ENCODE data around the gene AK8. TPM values are rescaled to one million over a fixed set of nuclear protein-coding genes. Genes with fewer than 3 reads are reported as not detected.
"Not testable (repeated sequence)": the region's sequence is repeated elsewhere in the genome, so short reads cannot be mapped to it uniquely, and the experiment has no call there.

Gene AK8
- total and polyA plus RNA-seq, 4 donors = 0.07 to 0.26 (median 0.11) TPM

GRCh38 chr9:132774886-132775285 lies 103.2 kb downstream of the AK8 start:
- Histone ChIP-seq H3K27ac (ENCODE audit: low read depth in 1 of 2, low read length in 2 of 2) (no peak overlapping the region), H3K4me1 (ENCODE audit: control insufficient read depth in 4 of 4, insufficient read depth in 4 of 4, low read length in 3 of 4) (peaks cover 0 to 6% (median 3%) of the 10 kb centered on the region in 4 donors), H3K36me3 (ENCODE audit: control insufficient read depth in 4 of 4, insufficient read depth in 3 of 4, low read depth in 1 of 4, low read length in 3 of 4) (no peaks in the 10 kb centered on the region), H3K4me3 (ENCODE audit: low read depth in 1 of 3, low read length in 3 of 3) (no peak overlapping the region), H3K9ac (ENCODE audit: low read depth in 1 of 2, low read length in 2 of 2) (no peak overlapping the region), H3K9me3 (ENCODE audit: control insufficient read depth in 4 of 4, low read length in 3 of 4) (no peaks in the 10 kb centered on the region), H3K27me3 (ENCODE audit: control insufficient read depth in 4 of 4, insufficient read depth in 4 of 4, low read length in 3 of 4) (peaks cover 0 to 2% (median 0%) of the 10 kb centered on the region in 4 donors)
- TF ChIP-seq NR2F2 (IDR thresholded peaks at IDR 0.05) = no peak
- no peak for TF ChIP-seq SP1 (IDR thresholded peaks at IDR 0.05)
- no peak for DNase-seq (ENCODE audit: low spot score)
- 97% methylated on average over 1 of the region's 1 CpG for WGBS

GRCh38 chr9:132773764-132774339 lies 104.2 kb downstream of the AK8 start:
- Histone ChIP-seq H3K4me3 (ENCODE audit: low read depth in 1 of 3, low read length in 3 of 3) (no peak overlapping the region), H3K9me3 (ENCODE audit: control insufficient read depth in 4 of 4, low read length in 3 of 4) (no peaks in the 10 kb centered on the region), H3K4me1 (ENCODE audit: control insufficient read depth in 4 of 4, insufficient read depth in 4 of 4, low read length in 3 of 4) (peaks cover 0 to 10% (median 5%) of the 10 kb centered on the region in 4 donors), H3K27ac (ENCODE audit: low read depth in 1 of 2, low read length in 2 of 2) (no peak overlapping the region), H3K36me3 (ENCODE audit: control insufficient read depth in 4 of 4, insufficient read depth in 3 of 4, low read depth in 1 of 4, low read length in 3 of 4) (no peaks in the 10 kb centered on the region), H3K9ac (ENCODE audit: low read depth in 1 of 2, low read length in 2 of 2) (no peak overlapping the region), H3K27me3 (ENCODE audit: control insufficient read depth in 4 of 4, insufficient read depth in 4 of 4, low read length in 3 of 4) (no peaks in the 10 kb centered on the region)
- DNase-seq (ENCODE audit: low spot score) = no peak
- no peak for TF ChIP-seq GABPA (IDR thresholded peaks at IDR 0.05 in 1 of 2, conservative IDR thresholded peaks at IDR 0.05 in 1 of 2)
- no peak for TF ChIP-seq MAX (IDR thresholded peaks at IDR 0.05)
- no peak for TF ChIP-seq RAD21 (IDR thresholded peaks at IDR 0.05)
- 75% methylated on average over 7 of the region's 7 CpGs for WGBS

- no peak for TF ChIP-seq ZBTB33 (IDR thresholded peaks at IDR 0.05)
- TF ChIP-seq NR2F2 (IDR thresholded peaks at IDR 0.05) = no peak
- TF ChIP-seq HNF4G (IDR thresholded peaks at IDR 0.05) = no peak
- TF ChIP-seq SP1 (IDR thresholded peaks at IDR 0.05) = no peak
- TF ChIP-seq TAF1 (conservative IDR thresholded peaks at IDR 0.05) = no peak
- TF ChIP-seq, protein P1, sequence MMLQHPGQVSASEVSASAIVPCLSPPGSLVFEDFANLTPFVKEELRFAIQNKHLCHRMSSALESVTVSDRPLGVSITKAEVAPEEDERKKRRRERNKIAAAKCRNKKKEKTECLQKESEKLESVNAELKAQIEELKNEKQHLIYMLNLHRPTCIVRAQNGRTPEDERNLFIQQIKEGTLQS (IDR thresholded peaks at IDR 0.05) = no peak
- no peak for TF ChIP-seq EGR1 (IDR thresholded peaks at IDR 0.05; ENCODE audit: low read depth in 2 of 2)
- TF ChIP-seq FOXA1 (IDR thresholded peaks at IDR 0.05) = no peak
- Histone ChIP-seq H3K4me3 (ENCODE audit: low read depth in 1 of 3, low read length in 3 of 3) (no peak overlapping the region), H3K27ac (ENCODE audit: low read depth in 1 of 2, low read length in 2 of 2) (no peak overlapping the region), H3K27me3 (ENCODE audit: control insufficient read depth in 4 of 4, insufficient read depth in 4 of 4, low read length in 3 of 4) (no peaks in the 10 kb centered on the region), H3K9me3 (ENCODE audit: control insufficient read depth in 4 of 4, low read length in 3 of 4) (no peaks in the 10 kb centered on the region), H3K9ac (ENCODE audit: low read depth in 1 of 2, low read length in 2 of 2) (no peak overlapping the region), H3K4me1 (ENCODE audit: control insufficient read depth in 4 of 4, insufficient read depth in 4 of 4, low read length in 3 of 4) (peaks cover 0 to 13% (median 5%) of the 10 kb centered on the region in 4 donors), H3K36me3 (ENCODE audit: control insufficient read depth in 4 of 4, insufficient read depth in 3 of 4, low read depth in 1 of 4, low read length in 3 of 4) (no peaks in the 10 kb centered on the region)
- WGBS = 90% methylated on average over 2 of the region's 2 CpGs
- no peak for DNase-seq (ENCODE audit: low spot score)
These were observed 105.0 kb downstream of the AK8 start for GRCh38 chr9:132773093-132773492.

- H3K9me3 ChIP-seq (ENCODE audit: control insufficient read depth in 4 of 4, low read length in 3 of 4); H3K27me3 ChIP-seq (ENCODE audit: control insufficient read depth in 4 of 4, insufficient read depth in 4 of 4, low read length in 3 of 4): not testable (repeated sequence)
- WGBS = 97% methylated on average over 5 of the region's 5 CpGs
These were observed 106.3 kb downstream of the AK8 start for GRCh38 chr9:132771752-132772151.

More at GRCh38 chr9:132771752-132772151, 106.3 kb downstream of the AK8 start:
- not testable (repeated sequence) for H3K27ac ChIP-seq (ENCODE audit: low read depth in 1 of 2, low read length in 2 of 2); H3K9ac ChIP-seq (ENCODE audit: low read depth in 1 of 2, low read length in 2 of 2); H3K36me3 ChIP-seq (ENCODE audit: control insufficient read depth in 4 of 4, insufficient read depth in 3 of 4, low read depth in 1 of 4, low read length in 3 of 4); DNase-seq (ENCODE audit: low spot score); H3K4me3 ChIP-seq (ENCODE audit: low read depth in 1 of 3, low read length in 3 of 3)
- peaks cover 0 to 13% (median 5%) of the 10 kb centered on the region in 4 donors for H3K4me1 ChIP-seq (ENCODE audit: control insufficient read depth in 4 of 4, insufficient read depth in 4 of 4, low read length in 3 of 4)
